ENCODE results near the gene CHAT.

CHAT gene

DNA sequence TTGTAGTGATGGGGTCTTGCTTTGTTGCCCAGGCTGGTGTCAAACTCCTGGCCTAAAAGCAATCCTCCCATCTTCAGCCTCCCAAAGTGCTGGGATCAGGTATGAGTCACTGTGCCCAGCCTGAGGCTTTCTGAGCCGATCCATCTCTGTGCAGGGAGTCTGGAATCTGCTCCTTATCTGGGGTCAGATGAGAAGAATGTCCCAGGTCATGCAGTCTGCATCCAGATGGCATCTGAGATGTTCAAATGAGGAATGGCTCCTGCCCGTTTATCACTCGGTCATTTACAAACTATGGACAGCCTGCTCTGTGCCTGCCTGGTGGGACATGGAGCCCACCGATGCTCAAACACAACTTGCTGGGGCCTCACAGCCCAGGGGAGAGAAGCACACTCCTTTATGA lies 14.9 kb upstream of the CHAT start:
- no peaks in the 10 kb centered on the region for H3K36me3 ChIP-seq (ENCODE audit: control insufficient read depth, insufficient read depth, low read length)

DNA sequence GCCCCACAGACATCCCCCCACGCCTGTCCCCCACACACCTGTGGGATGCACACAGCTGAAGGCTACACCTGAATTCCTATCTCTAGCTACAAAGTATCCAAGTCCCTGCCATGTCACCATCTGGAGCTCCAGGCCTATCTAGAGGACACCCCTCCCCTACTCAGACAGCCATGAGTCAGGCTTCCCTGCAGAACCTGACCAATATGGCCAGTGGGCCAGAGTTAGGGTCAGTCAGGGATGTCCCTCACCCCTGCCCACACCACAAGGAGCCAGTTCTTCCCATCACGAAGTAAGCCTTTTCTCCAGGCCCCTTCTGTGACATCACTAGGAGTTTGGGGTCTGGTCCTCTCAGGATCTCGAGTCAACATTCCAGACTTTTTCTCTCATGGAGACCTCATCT lies 14.3 kb upstream of the CHAT start:
- Histone ChIP-seq H3K27me3 (ENCODE audit: control insufficient read depth, insufficient read depth, low read length) (no peaks in the 10 kb centered on the region), H3K36me3 (ENCODE audit: control insufficient read depth, insufficient read depth, low read length) (no peaks in the 10 kb centered on the region), H3K4me1 (ENCODE audit: control insufficient read depth, insufficient read depth, low read length) (no peaks in the 10 kb centered on the region), H3K4me3 (ENCODE audit: low read length) (no peak overlapping the region), H3K9ac (ENCODE audit: low read length) (no peak overlapping the region), H3K27ac (ENCODE audit: low read depth, low read length) (no peak overlapping the region)

More for the DNA sequence above, 14.9 kb upstream of the CHAT start:
- no peaks in the 10 kb centered on the region for H3K27me3 ChIP-seq (ENCODE audit: control insufficient read depth, insufficient read depth, low read length)
- H3K9ac ChIP-seq (ENCODE audit: low read length), result no peak overlapping the region
- no peak overlapping the region for H3K27ac ChIP-seq (ENCODE audit: low read depth, low read length)
- no peaks in the 10 kb centered on the region for H3K4me1 ChIP-seq (ENCODE audit: control insufficient read depth, insufficient read depth, low read length)
- H3K4me3 ChIP-seq (ENCODE audit: low read length), result no peak overlapping the region

DNA sequence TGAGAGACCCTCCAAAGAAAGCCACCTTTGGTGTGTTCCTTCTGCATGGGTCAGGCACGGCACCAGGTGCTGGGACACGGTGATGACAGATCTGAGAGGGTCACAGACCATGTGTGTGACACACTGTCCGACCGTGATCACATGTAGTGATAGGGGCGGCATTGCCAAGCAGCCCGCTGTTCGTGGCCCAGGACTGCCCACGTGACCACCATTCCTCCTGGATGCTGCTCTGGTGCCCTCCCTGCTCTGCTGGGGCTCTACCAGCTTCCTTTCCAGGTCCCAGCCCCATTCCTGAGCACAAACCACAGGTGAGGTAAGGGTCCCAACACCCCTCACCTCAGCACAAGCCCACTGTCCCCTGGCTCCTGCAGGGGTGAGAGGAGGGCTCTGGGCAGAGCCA lies 13.8 kb upstream of the CHAT start:
- Histone ChIP-seq H3K27me3 (ENCODE audit: control insufficient read depth, insufficient read depth, low read length) (no peaks in the 10 kb centered on the region), H3K9ac (ENCODE audit: low read length) (no peak overlapping the region), H3K27ac (ENCODE audit: low read depth, low read length) (no peak overlapping the region), H3K4me1 (ENCODE audit: control insufficient read depth, insufficient read depth, low read length) (no peaks in the 10 kb centered on the region), H3K36me3 (ENCODE audit: control insufficient read depth, insufficient read depth, low read length) (no peaks in the 10 kb centered on the region), H3K4me3 (ENCODE audit: low read length) (no peak overlapping the region)

DNA sequence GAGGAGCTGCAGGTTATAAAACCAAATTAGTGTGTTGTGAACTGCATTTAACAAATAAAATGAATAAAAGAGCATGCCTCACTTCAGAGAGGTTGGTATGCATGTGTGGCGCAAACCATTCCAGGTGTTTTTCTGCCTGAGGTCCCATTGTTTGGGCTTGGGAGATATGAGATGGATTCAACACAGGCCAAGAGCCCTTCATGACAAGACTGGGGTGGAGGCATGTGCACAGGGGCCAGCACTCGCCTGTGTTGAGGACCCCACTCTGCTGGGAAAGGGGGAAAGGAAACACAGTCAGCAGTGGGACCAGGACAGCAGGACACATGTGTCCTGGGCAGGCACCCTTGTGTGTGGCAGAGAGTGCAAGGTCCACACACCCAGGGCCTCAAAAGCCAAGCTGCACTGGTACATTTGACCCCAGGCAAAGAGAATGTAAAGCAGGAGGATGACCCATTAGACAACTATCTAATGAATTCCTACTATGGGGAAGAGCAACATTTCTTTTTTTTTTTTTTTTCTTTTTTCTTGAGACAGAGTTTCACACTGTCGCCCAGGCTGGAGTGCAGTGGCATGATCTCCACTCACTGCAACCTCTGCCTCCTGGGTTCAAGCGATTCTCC lies 12.9 kb upstream of the CHAT start:
- H3K4me1 ChIP-seq (ENCODE audit: control insufficient read depth, insufficient read depth, low read length), result no peaks in the 10 kb centered on the region
- no peak overlapping the region for H3K9ac ChIP-seq (ENCODE audit: low read length)
- no peaks in the 10 kb centered on the region for H3K36me3 ChIP-seq (ENCODE audit: control insufficient read depth, insufficient read depth, low read length)
- H3K4me3 ChIP-seq (ENCODE audit: low read length), result no peak overlapping the region
- H3K27ac ChIP-seq (ENCODE audit: low read depth, low read length), result no peak overlapping the region
- H3K27me3 ChIP-seq (ENCODE audit: control insufficient read depth, insufficient read depth, low read length), result no peaks in the 10 kb centered on the region

DNA sequence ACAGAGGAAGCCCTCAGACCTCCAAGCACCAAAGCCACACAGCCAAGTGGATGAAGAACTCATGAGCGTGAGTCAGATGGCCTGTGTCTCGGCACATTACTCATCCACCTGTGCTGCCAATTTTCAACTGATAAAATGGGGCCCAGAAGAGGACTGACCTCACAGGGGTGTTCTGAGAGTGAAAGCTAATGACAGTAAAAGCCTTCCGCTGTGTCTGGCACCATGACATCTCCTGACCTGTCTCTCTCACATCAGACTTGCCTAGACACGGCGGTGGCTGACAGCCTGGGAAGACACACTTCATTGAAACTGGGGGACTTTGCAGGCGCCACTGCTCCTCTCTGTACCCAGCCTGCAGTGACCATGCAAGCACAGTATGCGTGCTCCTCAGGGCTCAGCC lies 12.0 kb upstream of the CHAT start:
- H3K27me3 ChIP-seq (ENCODE audit: control insufficient read depth, insufficient read depth, low read length), result no peaks in the 10 kb centered on the region
- no peak overlapping the region for H3K9ac ChIP-seq (ENCODE audit: low read length)
- H3K36me3 ChIP-seq (ENCODE audit: control insufficient read depth, insufficient read depth, low read length), result no peaks in the 10 kb centered on the region
- no peak overlapping the region for H3K27ac ChIP-seq (ENCODE audit: low read depth, low read length)
- H3K4me3 ChIP-seq (ENCODE audit: low read length), result no peak overlapping the region
- no peaks in the 10 kb centered on the region for H3K4me1 ChIP-seq (ENCODE audit: control insufficient read depth, insufficient read depth, low read length)

DNA sequence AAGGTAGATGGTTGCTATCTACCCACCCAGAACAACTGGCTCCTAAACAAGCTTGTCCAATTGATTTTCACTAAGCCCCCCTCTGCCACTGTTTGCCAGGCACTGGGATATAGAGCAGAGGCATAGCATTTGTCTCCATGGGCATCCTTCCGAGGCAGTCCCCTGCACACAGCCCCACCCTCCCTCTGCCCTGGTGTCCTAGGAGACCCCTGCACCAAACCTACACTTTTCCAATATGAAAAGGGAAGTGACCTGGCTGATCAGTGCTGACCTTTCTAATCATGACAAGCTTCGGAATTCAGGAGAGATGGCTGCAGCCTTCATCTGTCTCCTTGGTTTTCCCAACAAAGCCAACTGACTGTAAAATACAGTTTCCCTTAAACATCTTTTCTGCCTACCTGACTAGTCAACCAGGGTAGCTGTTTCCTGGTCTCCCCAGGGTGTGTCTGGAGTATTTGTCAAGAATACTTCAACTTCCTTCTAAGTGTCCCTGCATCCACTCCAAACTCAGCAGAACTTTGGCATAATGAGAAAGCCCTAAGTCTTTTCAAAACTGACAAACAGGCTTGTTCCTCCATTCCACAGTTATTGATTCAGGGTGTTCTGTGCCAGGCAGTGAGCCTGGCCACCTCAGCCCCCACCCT lies 11.3 kb upstream of the CHAT start:
- H3K27ac ChIP-seq (ENCODE audit: low read depth, low read length), result no peak overlapping the region
- peaks cover 1% of the 10 kb centered on the region for H3K27me3 ChIP-seq (ENCODE audit: control insufficient read depth, insufficient read depth, low read length)
- no peak overlapping the region for H3K9ac ChIP-seq (ENCODE audit: low read length)
- H3K4me3 ChIP-seq (ENCODE audit: low read length), result no peak overlapping the region
- no peaks in the 10 kb centered on the region for H3K4me1 ChIP-seq (ENCODE audit: control insufficient read depth, insufficient read depth, low read length)
- H3K36me3 ChIP-seq (ENCODE audit: control insufficient read depth, insufficient read depth, low read length), result no peaks in the 10 kb centered on the region

DNA sequence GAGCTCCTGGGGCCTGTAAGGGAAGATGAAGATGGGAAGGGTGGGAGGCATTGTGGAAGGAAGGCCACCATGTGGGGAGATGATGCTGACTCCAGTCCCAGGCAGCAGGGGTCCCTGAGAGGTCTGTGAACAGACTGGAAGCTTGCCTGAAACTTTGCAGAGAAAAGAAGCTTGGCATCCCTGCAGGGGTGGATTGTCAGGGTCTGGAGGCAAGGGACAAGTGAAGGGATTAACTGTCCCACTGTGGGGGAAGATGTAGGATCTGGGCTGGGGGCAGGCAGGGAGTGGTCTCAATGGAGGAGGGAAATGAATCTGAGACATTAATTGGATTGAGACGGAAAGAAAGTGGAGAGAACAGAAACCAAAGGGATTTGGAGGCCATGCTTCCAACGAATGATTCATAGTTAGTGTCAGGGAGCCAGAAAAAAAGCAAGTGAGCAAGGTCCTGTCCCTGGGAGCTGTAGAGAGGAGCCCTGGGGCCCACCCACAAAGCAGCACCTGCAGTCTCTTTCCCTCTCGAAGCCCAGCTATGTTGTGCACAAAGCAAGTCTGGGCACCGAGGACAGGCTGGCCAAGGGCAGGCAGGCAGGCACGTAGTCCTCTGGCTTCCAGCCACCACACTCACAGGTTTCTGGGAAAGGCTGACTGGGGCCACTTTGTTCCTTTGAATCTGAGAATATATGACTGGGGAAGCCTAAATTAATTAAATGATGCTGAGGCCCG lies 8.5 kb upstream of the CHAT start:
- no peaks in the 10 kb centered on the region for H3K36me3 ChIP-seq (ENCODE audit: control insufficient read depth, insufficient read depth, low read length)
- no peak overlapping the region for H3K9ac ChIP-seq (ENCODE audit: low read length)
- peaks cover 8% of the 10 kb centered on the region for H3K27me3 ChIP-seq (ENCODE audit: control insufficient read depth, insufficient read depth, low read length)

DNA sequence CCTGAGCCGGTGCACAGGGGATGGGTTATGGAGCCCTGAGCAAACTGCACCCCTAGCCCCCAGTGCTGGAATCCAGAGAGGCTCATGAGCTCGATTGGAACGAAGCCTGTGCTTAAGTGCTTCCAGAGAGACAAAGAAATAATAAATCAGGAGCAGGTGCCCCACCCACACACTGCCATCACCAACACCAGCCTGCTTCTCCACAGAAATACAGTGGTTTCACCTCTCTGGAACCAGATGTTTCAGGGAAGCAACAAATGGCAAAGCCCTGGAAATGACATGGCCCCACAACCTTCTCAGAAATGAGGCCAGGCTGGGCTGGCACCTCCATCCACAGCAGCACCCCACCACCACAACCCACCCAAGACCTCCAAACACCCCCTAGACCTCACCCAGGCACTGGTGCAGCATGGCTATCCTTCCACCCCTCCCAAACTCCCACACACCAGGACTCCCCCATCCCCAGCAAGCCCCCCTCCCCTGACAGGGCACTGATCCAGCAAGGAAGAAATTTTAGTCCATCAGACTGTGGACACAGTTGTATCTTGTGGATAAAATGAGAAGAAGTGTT lies 7.8 kb upstream of the CHAT start:
- Histone ChIP-seq H3K4me3 (ENCODE audit: low read length) (no peak overlapping the region), H3K9ac (ENCODE audit: low read length) (no peak overlapping the region), H3K36me3 (ENCODE audit: control insufficient read depth, insufficient read depth, low read length) (no peaks in the 10 kb centered on the region), H3K27me3 (ENCODE audit: control insufficient read depth, insufficient read depth, low read length) (peaks cover 11% of the 10 kb centered on the region), H3K4me1 (ENCODE audit: control insufficient read depth, insufficient read depth, low read length) (no peaks in the 10 kb centered on the region), H3K27ac (ENCODE audit: low read depth, low read length) (no peak overlapping the region)

More for the DNA sequence above, 8.5 kb upstream of the CHAT start:
- no peak overlapping the region for H3K4me3 ChIP-seq (ENCODE audit: low read length)
- H3K27ac ChIP-seq (ENCODE audit: low read depth, low read length), result no peak overlapping the region
- H3K4me1 ChIP-seq (ENCODE audit: control insufficient read depth, insufficient read depth, low read length), result no peaks in the 10 kb centered on the region

DNA sequence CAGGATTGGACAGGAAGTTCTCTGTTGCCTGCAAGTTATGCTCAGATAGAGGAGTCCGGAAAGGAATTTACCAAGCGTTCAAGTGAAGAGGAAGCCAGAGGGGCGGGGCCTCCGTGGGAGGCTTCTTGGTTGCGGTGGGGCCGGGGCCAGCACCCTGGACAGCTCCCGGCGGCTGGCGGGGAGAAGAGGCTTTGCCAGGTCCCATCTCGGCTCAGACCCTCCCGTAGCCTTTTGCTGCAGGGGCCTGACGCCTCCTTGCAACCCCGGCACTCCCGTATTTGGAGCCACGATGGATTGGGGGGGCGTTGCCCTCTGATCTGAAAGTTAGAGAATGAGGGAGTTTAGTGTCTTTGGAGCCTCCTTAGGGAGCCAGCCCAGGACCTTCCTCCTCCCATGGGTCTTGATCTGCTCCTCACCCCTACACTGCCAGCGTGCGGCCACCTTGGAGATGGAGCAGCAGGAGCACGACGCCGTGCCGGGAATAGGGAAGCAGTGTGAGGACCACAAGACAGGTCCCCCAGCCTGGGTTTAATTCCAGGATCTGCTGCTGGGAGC lies 6.8 kb upstream of the CHAT start:
- no peaks in the 10 kb centered on the region for H3K4me1 ChIP-seq (ENCODE audit: control insufficient read depth, insufficient read depth, low read length)
- H3K36me3 ChIP-seq (ENCODE audit: control insufficient read depth, insufficient read depth, low read length), result no peaks in the 10 kb centered on the region
- peaks cover 21% of the 10 kb centered on the region for H3K27me3 ChIP-seq (ENCODE audit: control insufficient read depth, insufficient read depth, low read length)
- no peak overlapping the region for H3K9ac ChIP-seq (ENCODE audit: low read length)
- H3K27ac ChIP-seq (ENCODE audit: low read depth, low read length), result no peak overlapping the region
- H3K4me3 ChIP-seq (ENCODE audit: low read length), result no peak overlapping the region

DNA sequence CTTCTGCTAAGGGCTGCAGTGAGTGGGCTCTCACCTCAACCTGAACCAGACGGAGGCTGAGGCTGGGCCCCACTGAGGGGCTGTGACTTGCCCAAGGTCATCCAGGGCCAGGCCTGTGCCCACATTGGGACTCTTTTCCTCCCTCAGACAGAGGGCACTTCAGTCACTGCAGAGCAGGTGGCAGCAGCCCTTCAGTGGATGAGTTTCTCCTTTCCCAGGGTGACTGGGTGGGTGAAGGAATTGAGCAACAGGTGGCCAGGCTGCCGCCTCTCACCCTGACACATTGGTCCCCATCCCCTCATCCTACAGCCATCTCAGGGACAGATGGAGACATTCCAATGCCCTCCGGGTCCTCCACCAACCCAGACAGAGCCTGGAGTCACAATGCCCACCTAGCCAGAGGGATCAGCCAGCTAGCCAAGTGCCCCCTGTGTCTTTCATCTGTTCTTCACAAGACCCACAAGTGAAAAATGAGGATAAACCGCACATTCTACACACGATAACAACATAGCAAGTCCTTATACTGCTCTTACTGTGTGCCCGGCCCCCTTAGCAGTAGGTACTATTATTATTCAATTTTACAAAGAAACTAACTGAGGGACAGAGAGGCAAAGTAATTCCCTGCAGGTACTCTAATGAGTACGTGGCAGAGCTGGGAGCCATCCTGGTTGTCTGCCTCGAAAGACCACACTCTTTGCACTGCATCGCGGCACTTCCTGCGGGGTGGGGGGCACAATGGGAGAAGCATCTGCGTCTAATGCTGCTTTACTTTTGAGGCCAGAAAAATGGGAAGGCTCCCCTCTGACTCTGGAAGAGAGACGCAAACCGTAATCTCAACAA lies 5.5 kb upstream of the CHAT start:
- Histone ChIP-seq H3K27ac (ENCODE audit: low read depth, low read length) (no peak overlapping the region), H3K4me3 (ENCODE audit: low read length) (no peak overlapping the region), H3K27me3 (ENCODE audit: control insufficient read depth, insufficient read depth, low read length) (peaks cover 28% of the 10 kb centered on the region), H3K36me3 (ENCODE audit: control insufficient read depth, insufficient read depth, low read length) (no peaks in the 10 kb centered on the region), H3K9ac (ENCODE audit: low read length) (no peak overlapping the region), H3K4me1 (ENCODE audit: control insufficient read depth, insufficient read depth, low read length) (no peaks in the 10 kb centered on the region)

DNA sequence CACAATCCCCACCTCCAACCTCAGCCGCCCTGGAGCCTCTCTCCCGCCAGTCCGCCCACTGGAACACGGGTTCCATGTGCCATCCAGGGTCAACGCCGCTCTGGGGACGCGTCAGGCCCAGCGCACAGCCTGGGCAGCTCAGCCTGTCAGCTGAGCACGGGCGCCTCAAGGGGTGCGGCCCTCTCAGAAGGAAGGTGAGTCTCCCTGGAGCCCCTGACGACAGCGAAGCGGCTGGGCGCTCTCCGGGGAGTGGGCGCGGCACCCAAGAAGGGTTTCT lies 4.9 kb upstream of the CHAT start:
- no peak overlapping the region for H3K9ac ChIP-seq (ENCODE audit: low read length)
- H3K27me3 ChIP-seq (ENCODE audit: control insufficient read depth, insufficient read depth, low read length), result peaks cover 28% of the 10 kb centered on the region
- H3K4me1 ChIP-seq (ENCODE audit: control insufficient read depth, insufficient read depth, low read length), result no peaks in the 10 kb centered on the region

More for the DNA sequence above, 4.9 kb upstream of the CHAT start:
- no peak overlapping the region for H3K27ac ChIP-seq (ENCODE audit: low read depth, low read length)
- no peak overlapping the region for H3K4me3 ChIP-seq (ENCODE audit: low read length)
- no peaks in the 10 kb centered on the region for H3K36me3 ChIP-seq (ENCODE audit: control insufficient read depth, insufficient read depth, low read length)
